GM21381 (cell line): ENCODE data around the gene PRSS23.
"Not testable (repeated sequence)": the region's sequence is repeated elsewhere in the genome, so short reads cannot be mapped to it uniquely, and the experiment has no call there.

Experiments used
- ATAC-seq: cut with Tn5 transposase; IDR thresholded peaks from one replicate; pipeline ENCODE4 v1.9.1; 2021; ENCODE audit warnings: mild to moderate bottlenecking, moderate library complexity; ENCODE audit not compliant: unreplicated experiment

PRSS23 gene

DNA sequence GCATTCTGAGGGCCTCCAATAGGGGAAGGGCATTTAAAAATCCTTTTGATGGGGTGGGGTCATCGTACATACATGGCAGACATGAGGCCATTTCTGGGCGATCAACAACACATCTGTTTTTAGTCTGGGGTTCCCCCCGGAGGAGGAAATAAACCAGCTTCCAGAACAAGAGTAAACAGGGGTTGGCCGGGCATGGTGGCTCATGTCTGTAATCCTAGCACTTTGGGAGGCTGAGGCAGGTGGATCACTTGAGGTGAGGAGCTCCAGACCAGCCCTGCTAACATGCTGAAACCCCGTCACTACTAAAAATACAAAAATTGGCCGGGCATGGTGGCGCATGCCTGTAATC lies 12.0 kb downstream of the PRSS23 start:
- no peak for ATAC-seq

DNA sequence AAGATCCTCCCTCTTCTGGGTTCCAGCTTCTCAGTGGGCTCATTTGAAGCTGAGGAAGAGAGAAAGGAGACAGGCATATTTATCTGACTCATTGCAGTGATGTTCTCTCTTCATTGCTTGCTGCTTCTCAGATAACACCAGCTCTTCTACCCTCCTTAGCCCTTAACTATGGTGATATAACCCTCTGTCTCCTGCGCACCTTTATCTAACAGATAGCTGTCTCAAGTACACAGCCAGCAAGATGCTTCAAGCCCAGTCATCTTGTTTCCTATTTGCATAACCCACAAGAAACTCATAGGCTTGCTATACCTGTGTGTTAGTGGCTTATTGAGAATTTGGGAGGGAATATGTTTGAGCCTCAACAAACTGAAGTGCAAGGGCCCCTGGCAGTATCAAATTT lies 12.6 kb downstream of the PRSS23 start:
- ATAC-seq: no peak

DNA sequence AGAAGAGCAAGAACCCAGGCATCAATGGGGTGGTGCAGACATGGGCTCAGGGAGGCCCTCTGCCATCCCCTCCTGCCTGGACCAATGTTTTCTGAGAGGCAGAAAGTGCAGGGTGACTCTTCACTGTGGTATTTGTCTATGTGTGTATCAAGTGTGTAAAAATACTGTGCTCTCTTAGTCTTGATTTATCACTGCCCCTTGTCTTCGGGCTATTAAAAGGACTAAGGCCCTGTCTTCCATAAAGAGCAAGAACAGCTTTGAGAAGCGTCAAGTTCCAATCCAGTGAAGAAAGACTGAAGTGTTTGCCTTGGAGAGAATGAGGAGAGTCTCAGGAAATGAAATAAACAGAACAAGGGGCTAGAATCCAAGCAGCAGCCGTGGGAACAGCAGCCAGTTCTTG lies 14.4 kb downstream of the PRSS23 start:
- ATAC-seq: no peak

DNA sequence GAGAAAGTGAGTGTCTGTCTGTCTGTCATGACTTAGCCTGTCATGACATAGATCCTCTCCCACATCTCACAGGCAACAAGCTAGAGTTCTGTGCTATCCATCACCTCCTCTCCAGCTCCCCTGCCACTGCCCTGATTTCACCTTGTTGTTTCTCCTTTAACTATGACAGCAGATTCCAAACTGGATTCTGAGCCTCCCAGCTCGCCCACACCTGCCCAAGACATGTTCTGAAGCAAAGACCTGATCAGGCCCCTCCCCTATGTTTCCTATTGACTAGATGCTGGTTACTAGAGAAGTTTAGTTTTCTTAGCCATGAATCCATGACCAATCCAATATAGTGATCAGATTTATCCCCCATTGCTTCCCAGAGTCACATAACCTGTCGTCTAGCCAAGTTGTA lies 15.4 kb downstream of the PRSS23 start:
- ATAC-seq: no peak

DNA sequence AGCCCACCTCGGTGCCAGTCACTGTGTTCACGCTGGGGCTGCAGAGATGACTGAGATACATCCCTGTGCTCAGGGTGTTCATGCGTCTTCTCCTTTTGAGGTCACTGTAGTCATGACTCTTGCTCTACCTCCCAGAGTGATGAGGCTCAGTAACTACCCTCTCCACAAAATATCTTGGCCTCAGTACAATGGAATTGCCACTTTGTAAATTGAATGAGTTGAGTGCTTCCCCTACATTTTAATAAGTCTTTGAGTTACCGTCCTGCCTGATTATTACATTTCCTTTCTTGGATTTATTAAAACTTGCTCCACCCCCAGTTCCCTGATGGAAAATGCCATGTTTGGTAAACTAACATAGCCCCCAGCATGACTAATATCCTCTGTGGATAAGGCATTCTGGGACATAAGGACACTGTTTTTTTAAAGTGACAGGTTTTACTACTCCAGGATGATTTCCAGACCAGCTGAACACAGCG lies 15.9 kb downstream of the PRSS23 start:
- ATAC-seq: no peak

DNA sequence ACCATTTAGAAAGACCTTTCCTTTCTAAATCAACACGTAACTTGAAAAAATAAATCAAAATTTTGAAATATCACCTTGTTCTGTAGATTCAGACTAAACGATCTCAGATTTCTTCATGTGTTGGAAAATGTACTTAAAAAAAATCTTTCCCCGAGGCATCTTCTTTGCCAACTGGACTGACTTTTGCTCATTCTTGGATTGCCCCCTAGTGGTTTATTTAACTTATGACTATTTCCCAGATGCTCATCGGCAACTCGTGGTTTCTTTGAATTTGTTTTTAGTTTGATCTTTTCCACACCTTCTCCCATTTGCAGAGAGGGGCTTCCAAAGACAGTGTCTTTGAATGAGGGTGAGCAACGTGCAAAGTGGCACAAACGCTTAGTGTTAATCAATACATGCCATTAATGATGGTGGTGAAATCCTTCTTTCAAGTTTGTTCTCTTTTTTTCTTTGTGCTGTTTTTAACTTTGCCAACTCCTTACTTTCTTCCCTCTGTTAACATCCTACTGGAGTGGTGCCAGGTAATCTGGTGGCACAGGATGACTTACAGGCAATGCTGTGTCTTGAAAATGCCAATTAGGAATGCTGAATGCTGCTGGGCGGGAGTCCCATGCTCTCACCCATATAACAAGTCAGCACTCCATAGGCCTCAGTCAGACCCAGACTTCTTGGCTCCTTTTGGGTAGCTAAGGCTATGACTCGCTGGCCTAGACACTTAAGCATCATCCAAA lies 18.3 kb downstream of the PRSS23 start:
- no peak for ATAC-seq

DNA sequence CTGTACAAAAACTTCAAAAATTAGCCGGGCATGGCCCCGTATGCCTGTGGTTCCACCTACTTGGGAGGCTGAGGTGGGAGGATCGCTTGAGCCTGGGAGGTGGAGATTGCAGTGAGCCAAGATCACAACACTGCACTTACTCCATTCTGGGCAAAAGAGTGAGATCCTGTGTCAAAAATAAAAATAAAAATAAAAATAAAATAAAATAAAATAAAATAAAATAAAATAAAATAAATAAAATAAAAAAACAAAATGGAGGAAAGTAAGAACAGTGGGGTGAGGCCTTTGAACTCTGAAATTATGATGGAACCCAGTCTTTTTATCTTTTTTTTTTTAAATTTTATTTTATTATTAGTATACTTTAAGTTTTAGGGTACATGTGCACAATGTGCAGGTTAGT lies 23.8 kb downstream of the PRSS23 start:
- ATAC-seq: not testable (repeated sequence)

DNA sequence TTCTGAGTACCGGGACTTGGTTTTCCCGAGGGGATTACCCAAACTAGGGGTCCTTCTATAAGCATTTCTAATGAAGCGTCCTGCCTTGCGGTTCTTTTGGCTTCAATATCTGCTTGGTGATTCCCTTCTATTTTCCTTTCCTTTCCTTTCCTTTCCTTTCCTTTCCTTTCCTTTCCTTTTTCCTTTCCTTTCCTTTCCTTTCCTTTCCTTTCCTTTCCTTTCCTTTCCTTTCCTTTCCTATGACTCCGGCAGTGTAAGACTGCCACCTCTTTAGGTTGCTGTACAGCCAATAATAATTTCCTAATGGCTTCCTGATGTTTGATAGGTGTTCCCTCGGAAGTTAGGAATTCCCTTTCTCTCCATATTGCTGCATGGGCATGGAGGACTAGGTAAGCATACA lies 34.0 kb downstream of the PRSS23 start:
- ATAC-seq: not testable (repeated sequence)

DNA sequence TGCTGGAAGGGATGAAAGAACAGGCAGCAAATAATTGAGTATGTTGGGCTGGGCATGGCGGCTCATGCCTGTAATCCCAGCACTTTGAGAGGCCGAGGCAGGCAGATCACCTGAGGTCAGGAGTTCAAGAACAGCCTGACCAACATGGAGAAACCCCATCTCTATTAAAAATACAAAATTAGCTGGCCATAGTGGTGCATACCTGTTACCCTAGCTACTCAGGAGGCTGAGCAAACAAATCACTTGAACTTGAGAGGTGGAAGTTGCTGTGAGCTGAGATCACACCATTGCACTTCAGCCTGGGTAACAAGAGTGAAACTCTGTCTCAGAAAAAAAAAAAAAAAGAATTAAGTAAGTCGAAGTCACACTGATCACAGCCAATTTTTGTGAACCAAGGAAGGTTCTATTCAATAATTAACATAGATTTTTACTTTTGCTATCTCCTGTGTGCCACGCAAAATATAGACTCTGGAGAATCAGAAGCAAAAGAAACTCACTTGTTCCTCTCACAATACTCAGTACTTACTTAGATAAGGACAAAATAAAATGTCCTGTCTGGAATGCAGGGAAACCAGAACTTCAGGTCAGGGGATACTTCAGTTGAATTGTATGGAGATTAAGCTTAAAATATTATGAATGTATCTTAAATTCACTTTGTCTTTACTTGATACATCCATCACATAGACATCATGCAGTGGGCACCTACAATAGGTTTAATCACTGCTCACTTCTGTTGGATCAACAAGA lies 44.6 kb downstream of the PRSS23 start:
- not testable (repeated sequence) for ATAC-seq

DNA sequence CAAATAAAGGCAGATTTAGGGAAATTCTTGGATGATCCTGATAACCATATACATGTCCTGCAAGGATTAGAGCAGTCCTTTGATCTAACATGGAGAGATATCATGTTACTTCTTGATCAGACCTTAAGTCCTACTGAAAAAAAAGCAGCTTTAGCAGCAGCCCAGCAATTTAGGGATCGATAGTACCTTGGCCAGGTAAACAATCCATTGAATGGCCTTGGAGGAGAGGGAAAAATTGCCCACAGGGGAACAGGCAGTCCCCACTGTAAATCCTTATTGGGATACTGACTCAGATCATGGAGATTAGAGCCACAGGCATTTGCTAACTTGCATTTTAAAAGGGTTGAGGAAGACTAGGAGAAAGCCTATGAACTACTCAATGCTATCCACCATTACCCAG lies 47.8 kb downstream of the PRSS23 start:
- ATAC-seq: no peak

DNA sequence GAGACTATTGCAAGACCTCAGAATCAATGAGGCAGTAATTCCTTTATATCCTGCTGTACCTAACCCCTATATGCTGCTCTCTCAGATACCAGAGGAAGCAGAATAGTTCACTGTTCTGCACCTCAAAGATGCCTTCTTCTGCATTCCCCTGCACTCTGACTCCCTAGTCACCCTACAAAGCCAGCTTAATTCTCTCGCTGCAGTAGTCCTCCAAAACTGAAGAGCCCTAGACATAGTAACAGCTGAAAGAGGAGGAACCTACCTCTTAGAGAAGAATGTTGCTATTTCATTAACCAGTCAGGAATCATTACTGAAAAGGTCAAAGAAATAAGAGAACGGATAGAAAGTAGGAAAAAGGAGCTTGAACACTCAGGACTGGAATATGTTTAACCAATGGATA lies 49.3 kb downstream of the PRSS23 start:
- no peak for ATAC-seq
